GM12874 (cell line): Measurements from ENCODE around the gene UBAP1.

ENCODE experiments used
- CTCF ChIP-seq: IDR thresholded peaks from 2 replicates; pipeline ENCODE4 v1.5.1; 2011; ENCODE audit warnings: low read depth, mild to moderate bottlenecking, control low read depth, low read length, moderate library complexity; ENCODE audit not compliant: insufficient read depth

The UBAP1 gene

GRCh38 chr9:34178436-34179212, at the start of gene UBAP1:
TSS of gene UBAP1 (plus strand) at chr9:34179043. CDS start at chr9:34220915, 41,872 bp downstream.
- TF ChIP-seq CTCF, result no peak

- TF ChIP-seq CTCF, result no peak
Measured at GRCh38 chr9:34131571-34131970, 47.3 kb upstream of the UBAP1 start.

- no peak for TF ChIP-seq CTCF
Measured at GRCh38 chr9:34133436-34133949, 45.4 kb upstream of the UBAP1 start.

- TF ChIP-seq CTCF, result no peak
Measured at GRCh38 chr9:34134521-34134920, 44.3 kb upstream of the UBAP1 start.

- TF ChIP-seq CTCF, result no peak
Measured at GRCh38 chr9:34139477-34140146, 39.2 kb upstream of the UBAP1 start.

- TF ChIP-seq CTCF, result no peak
Measured at GRCh38 chr9:34140853-34141252, 38.0 kb upstream of the UBAP1 start.

- TF ChIP-seq CTCF, result no peak
Measured at GRCh38 chr9:34143116-34143515, 35.7 kb upstream of the UBAP1 start.
